ENCODE results near the gene CCBE1. TPM values are rescaled to one million over a fixed set of nuclear protein-coding genes. Genes with fewer than 3 reads are reported as not detected.

CCBE1 gene
- total and polyA plus RNA-seq, 2 donors (not counting 1 experiment from before 2014, with no cell fraction given), result 122 TPM

GRCh38 chr18:59458575-59458974 lies 238.6 kb downstream of the CCBE1 start:
- Histone ChIP-seq H3K9me3 (ENCODE audit: control insufficient read depth, insufficient read depth, low read depth, low read length) (no peaks in the 10 kb centered on the region), H3K4me2 (ENCODE audit: extremely low read depth, insufficient read depth, low read length) (no peak overlapping the region), H4K20me1 (ENCODE audit: control insufficient read depth, extremely low read depth, insufficient read depth, low read length) (no peaks in the 10 kb centered on the region), H3K79me2 (ENCODE audit: control insufficient read depth, insufficient read depth, low read length) (no peaks in the 10 kb centered on the region), H2AFZ (ENCODE audit: low read length) (no peak overlapping the region), H3K9ac (ENCODE audit: insufficient read depth, low read length) (no peak overlapping the region), H3K27ac (ENCODE audit: insufficient read depth, low read length) (no peak overlapping the region), H3K4me1 (ENCODE audit: control insufficient read depth, extremely low read depth, insufficient read depth, low read length) (peaks cover 5% of the 10 kb centered on the region), H3K36me3 (ENCODE audit: control insufficient read depth, insufficient read depth, low read length) (peaks cover 7% of the 10 kb centered on the region), H3K27me3 (ENCODE audit: control insufficient read depth, insufficient read depth, low read length) (no peaks in the 10 kb centered on the region), H3K4me3 (replicated peaks in 1 of 4; ENCODE audit: control extremely low read depth in 1 of 4, insufficient read depth in 1 of 4, low read depth in 3 of 4, low read length in 4 of 4) (no peak overlapping the region)
- TF ChIP-seq CTCF (conservative IDR thresholded peaks at IDR 0.05 in 1 of 2, IDR thresholded peaks at IDR 0.05 in 1 of 2; ENCODE audit: low read depth in 1 of 2, low read length in 2 of 2) (no peak), EZH2 (IDR thresholded peaks at IDR 0.05; ENCODE audit: low read length, missing control alignments) (no peak)
- no peak for DNase-seq (ENCODE audit: low read depth in 2 of 2)

- TF ChIP-seq EZH2 (IDR thresholded peaks at IDR 0.05; ENCODE audit: low read length, missing control alignments) (no peak), CTCF (conservative IDR thresholded peaks at IDR 0.05 in 1 of 2, IDR thresholded peaks at IDR 0.05 in 1 of 2; ENCODE audit: low read depth in 1 of 2, low read length in 2 of 2) (no peak)
- no peak for DNase-seq (ENCODE audit: low read depth in 2 of 2)
- Histone ChIP-seq H4K20me1 (ENCODE audit: control insufficient read depth, extremely low read depth, insufficient read depth, low read length) (no peaks in the 10 kb centered on the region), H3K4me1 (ENCODE audit: control insufficient read depth, extremely low read depth, insufficient read depth, low read length) (peaks cover 5% of the 10 kb centered on the region), H3K27me3 (ENCODE audit: control insufficient read depth, insufficient read depth, low read length) (no peaks in the 10 kb centered on the region), H3K36me3 (ENCODE audit: control insufficient read depth, insufficient read depth, low read length) (peaks cover 7% of the 10 kb centered on the region), H2AFZ (ENCODE audit: low read length) (no peak overlapping the region), H3K4me2 (ENCODE audit: extremely low read depth, insufficient read depth, low read length) (no peak overlapping the region), H3K27ac (ENCODE audit: insufficient read depth, low read length) (no peak overlapping the region), H3K9me3 (ENCODE audit: control insufficient read depth, insufficient read depth, low read depth, low read length) (no peaks in the 10 kb centered on the region), H3K4me3 (replicated peaks in 1 of 4; ENCODE audit: control extremely low read depth in 1 of 4, insufficient read depth in 1 of 4, low read depth in 3 of 4, low read length in 4 of 4) (no peak overlapping the region), H3K79me2 (ENCODE audit: control insufficient read depth, insufficient read depth, low read length) (no peaks in the 10 kb centered on the region), H3K9ac (ENCODE audit: insufficient read depth, low read length) (no peak overlapping the region)
These were observed 240.6 kb downstream of the CCBE1 start for GRCh38 chr18:59456657-59457056.

GRCh38 chr18:59455728-59456276 lies 241.4 kb downstream of the CCBE1 start:
- no peak for DNase-seq (ENCODE audit: low read depth in 2 of 2)
- H3K9ac ChIP-seq (ENCODE audit: insufficient read depth, low read length), result no peak overlapping the region
- no peaks in the 10 kb centered on the region for H3K27me3 ChIP-seq (ENCODE audit: control insufficient read depth, insufficient read depth, low read length)
- H3K4me3 ChIP-seq (replicated peaks in 1 of 4; ENCODE audit: control extremely low read depth in 1 of 4, insufficient read depth in 1 of 4, low read depth in 3 of 4, low read length in 4 of 4), result no peak overlapping the region
- H3K4me1 ChIP-seq (ENCODE audit: control insufficient read depth, extremely low read depth, insufficient read depth, low read length), result peaks cover 5% of the 10 kb centered on the region
- TF ChIP-seq EZH2 (IDR thresholded peaks at IDR 0.05; ENCODE audit: low read length, missing control alignments) (no peak), CTCF (conservative IDR thresholded peaks at IDR 0.05 in 1 of 2, IDR thresholded peaks at IDR 0.05 in 1 of 2; ENCODE audit: low read depth in 1 of 2, low read length in 2 of 2) (no peak)
- no peak overlapping the region for H3K4me2 ChIP-seq (ENCODE audit: extremely low read depth, insufficient read depth, low read length)
- H3K9me3 ChIP-seq (ENCODE audit: control insufficient read depth, insufficient read depth, low read depth, low read length), result no peaks in the 10 kb centered on the region
- H4K20me1 ChIP-seq (ENCODE audit: control insufficient read depth, extremely low read depth, insufficient read depth, low read length), result no peaks in the 10 kb centered on the region
- H3K27ac ChIP-seq (ENCODE audit: insufficient read depth, low read length), result no peak overlapping the region
- peaks cover 7% of the 10 kb centered on the region for H3K36me3 ChIP-seq (ENCODE audit: control insufficient read depth, insufficient read depth, low read length)
- no peak overlapping the region for H2AFZ ChIP-seq (ENCODE audit: low read length)
- no peaks in the 10 kb centered on the region for H3K79me2 ChIP-seq (ENCODE audit: control insufficient read depth, insufficient read depth, low read length)
